Brain microvascular endothelial cell (primary cell): ENCODE data around the gene SF3B1.

Source experiments
- DNase-seq: peaks from one replicate; pipeline ENCODE4 v3.0.0-alpha.2; 2020
- H3K27ac ChIP-seq: fragments of 250-450 bp; sonication (Bioruptor Pico); 2 replicates; pipeline ENCODE4 v1.5.1; 2020; ENCODE audit warnings: mild to moderate bottlenecking, moderate library complexity
- H3K27me3 ChIP-seq: fragments of 250-450 bp; sonication (Bioruptor Pico); replicated peaks from 2 replicates; pipeline ENCODE4 v1.5.1; 2020; ENCODE audit warnings: mild to moderate bottlenecking
- H3K36me3 ChIP-seq: fragments of 250-450 bp; sonication (Bioruptor Pico); replicated peaks from 2 replicates; pipeline ENCODE4 v1.5.1; 2020; ENCODE audit warnings: mild to moderate bottlenecking
- H3K4me3 ChIP-seq: 2 replicates; pipeline ENCODE4 v1.5.1; 2011; ENCODE audit warnings: low read depth, mild to moderate bottlenecking, control low read depth, low read length, moderate library complexity
- CTCF ChIP-seq: IDR thresholded peaks from 2 replicates; pipeline ENCODE4 v1.5.1; 2011; ENCODE audit warnings: low read depth, mild to moderate bottlenecking, moderate library complexity, low read length, control low read depth, inconsistent platforms; ENCODE audit errors: missing control alignments
- in situ Hi-C: cut with HindIII; loops from 2 replicates; pipeline ENCODE4 v1.10.0; 2017; ENCODE audit warnings: low sequenced_read_pairs, low pct_ligation_motif_present

SF3B1 gene

GRCh38 chr2:197464175-197464574, 29.3 kb upstream of the SF3B1 start:
- H3K36me3 ChIP-seq = peaks cover 52% of the 10 kb centered on the region
- DNase-seq = no peak
- H3K4me3 ChIP-seq = no peak overlapping the region
- TF ChIP-seq CTCF = no peak
- in situ Hi-C loops = no loop called here
- H3K27ac ChIP-seq = no peak overlapping the region
- no peaks in the 10 kb centered on the region for H3K27me3 ChIP-seq

GRCh38 chr2:197461057-197461456, 26.2 kb upstream of the SF3B1 start:
- H3K4me3 ChIP-seq = no peak overlapping the region
- in situ Hi-C loops = no loop called here
- H3K27ac ChIP-seq = no peak overlapping the region
- no peak for DNase-seq
- H3K36me3 ChIP-seq = peaks cover 41% of the 10 kb centered on the region
- H3K27me3 ChIP-seq = no peaks in the 10 kb centered on the region
- TF ChIP-seq CTCF = no peak

- in situ Hi-C loops = no loop called here
- DNase-seq = no peak
- peaks cover 36% of the 10 kb centered on the region for H3K36me3 ChIP-seq
- no peak overlapping the region for H3K27ac ChIP-seq
- TF ChIP-seq CTCF = no peak
- H3K27me3 ChIP-seq = no peaks in the 10 kb centered on the region
- no peak overlapping the region for H3K4me3 ChIP-seq
These were observed 25.8 kb upstream of the SF3B1 start for GRCh38 chr2:197460649-197461048.

- H3K27ac ChIP-seq = no peak overlapping the region
- TF ChIP-seq CTCF = no peak
- peaks cover 8% of the 10 kb centered on the region for H3K36me3 ChIP-seq
- no peaks in the 10 kb centered on the region for H3K27me3 ChIP-seq
- in situ Hi-C loops = no loop called here
- H3K4me3 ChIP-seq = no peak overlapping the region
- no peak for DNase-seq
These were observed 20.6 kb upstream of the SF3B1 start for GRCh38 chr2:197455428-197455827.

DNA sequence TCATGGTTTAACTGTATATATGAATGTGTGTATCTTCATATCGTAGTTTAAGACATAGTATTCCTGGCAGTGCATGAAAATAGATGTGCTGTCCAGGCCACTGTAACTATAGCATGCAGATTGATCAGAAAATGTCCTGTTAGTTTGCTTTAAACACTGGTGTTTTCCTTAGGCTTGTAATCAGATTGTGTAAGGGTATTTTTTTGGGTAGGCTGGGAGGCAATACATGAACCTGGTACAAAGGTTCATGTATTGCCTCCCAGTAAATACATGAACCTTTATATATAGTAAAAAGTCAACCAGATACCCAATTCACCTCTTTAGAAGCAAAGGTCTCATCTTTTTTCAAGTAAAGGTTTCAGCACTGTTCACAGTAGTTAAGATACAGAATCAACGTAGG, 20.1 kb upstream of the SF3B1 start:
- in situ Hi-C loops = no loop called here
- H3K4me3 ChIP-seq = peak overlapping the region; percentile 97
- no peak overlapping the region for H3K27ac ChIP-seq
- DNase-seq = no peak
- no peaks in the 10 kb centered on the region for H3K27me3 ChIP-seq
- TF ChIP-seq CTCF = no peak
- H3K36me3 ChIP-seq = peaks cover 5% of the 10 kb centered on the region

DNA sequence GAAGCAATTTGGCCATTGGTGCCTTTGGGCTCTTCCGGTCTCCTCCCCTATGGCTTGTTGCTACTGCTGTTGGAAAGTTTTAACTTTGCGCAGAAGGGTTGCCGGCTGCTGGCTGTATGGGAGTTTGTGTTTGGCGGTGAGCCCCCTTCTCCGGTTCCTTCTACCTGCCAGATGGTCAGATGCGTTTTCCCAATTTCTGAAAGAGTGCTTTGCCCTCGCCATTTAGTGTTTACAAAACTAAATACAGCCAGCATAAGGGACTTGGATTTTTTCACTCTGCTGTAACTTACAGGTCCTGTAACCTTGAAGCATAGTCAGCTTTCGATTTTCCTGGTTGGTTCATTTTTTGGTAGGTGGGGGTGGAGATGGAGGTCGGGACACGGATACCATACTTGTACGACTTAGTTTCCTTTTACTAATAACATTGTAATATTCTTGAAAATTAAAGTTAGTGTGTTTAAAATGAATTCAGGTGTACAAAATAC, 19.1 kb upstream of the SF3B1 start:
- Histone ChIP-seq H3K4me3 (peak overlapping the region; percentile 97), H3K36me3 (no peaks in the 10 kb centered on the region), H3K27ac (peak overlapping the region; percentile 100), H3K27me3 (no peaks in the 10 kb centered on the region)
- in situ Hi-C loops = no loop called here
- no peak for DNase-seq
- no peak for TF ChIP-seq CTCF
